ENCODE measurements around the gene TGFB2. TPM values are rescaled to one million over a fixed set of nuclear protein-coding genes. Genes with fewer than 3 reads are reported as not detected.

TGFB2 gene
- polyA plus RNA-seq, 2 of the 4 experiments (the other 2 are of a cell fraction), result 29.7 to 65.8 TPM

GRCh38 chr1:218323568-218324225, 21.4 kb upstream of the TGFB2 start:
- ATAC-seq (no peak; a peak in 1 of 6 replicates), DNase-seq (ENCODE audit: low read depth in 1 of 2, low spot score in 1 of 2) (no peak), FAIRE-seq (no peak)
- Histone ChIP-seq H3K4me2 (no peak overlapping the region), H3K9me3 (no peaks in the 10 kb centered on the region), H3K4me3 (no peak overlapping the region), H3K4me1 (no peaks in the 10 kb centered on the region), H3K27ac (no peak overlapping the region)
- 95% methylated on average over 19 of the region's 21 CpGs for WGBS (ENCODE audit: missing lambda C conversion rate)
- CTCF ChIA-PET, result interaction anchor here (1.8 kb wide), 1 partner anchor 1489 kb away, joined by 6 read pairs; no protein-coding TSS in a partner anchor
- no peak for TF ChIP-seq CEBPB (IDR thresholded peaks at IDR 0.05)
- no peak for TF ChIP-seq JUN (IDR thresholded peaks at IDR 0.05)
- TF ChIP-seq HOXB13 (CRISPR knock-in tag; IDR thresholded peaks at IDR 0.05; ENCODE audit: low read depth), result no peak
- TF ChIP-seq GATA3 (IDR thresholded peaks at IDR 0.05; ENCODE audit: borderline replicate concordance), result no peak
- no peak for TF ChIP-seq TFCP2L1 (CRISPR knock-in tag; IDR thresholded peaks at IDR 0.05)
- TF ChIP-seq, protein P1, sequence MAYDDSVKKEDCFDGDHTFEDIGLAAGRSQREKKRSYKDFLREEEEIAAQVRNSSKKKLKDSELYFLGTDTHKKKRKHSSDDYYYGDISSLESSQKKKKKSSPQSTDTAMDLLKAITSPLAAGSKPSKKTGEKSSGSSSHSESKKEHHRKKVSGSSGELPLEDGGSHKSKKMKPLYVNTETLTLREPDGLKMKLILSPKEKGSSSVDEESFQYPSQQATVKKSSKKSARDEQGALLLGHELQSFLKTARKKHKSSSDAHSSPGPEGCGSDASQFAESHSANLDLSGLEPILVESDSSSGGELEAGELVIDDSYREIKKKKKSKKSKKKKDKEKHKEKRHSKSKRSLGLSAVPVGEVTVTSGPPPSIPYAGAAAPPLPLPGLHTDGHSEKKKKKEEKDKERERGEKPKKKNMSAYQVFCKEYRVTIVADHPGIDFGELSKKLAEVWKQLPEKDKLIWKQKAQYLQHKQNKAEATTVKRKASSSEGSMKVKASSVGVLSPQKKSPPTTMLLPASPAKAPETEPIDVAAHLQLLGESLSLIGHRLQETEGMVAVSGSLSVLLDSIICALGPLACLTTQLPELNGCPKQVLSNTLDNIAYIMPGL (CRISPR knock-in tag; IDR thresholded peaks at IDR 0.05; ENCODE audit: borderline replicate concordance), result no peak
- no peak for TF ChIP-seq ZNF302 (CRISPR knock-in tag; IDR thresholded peaks at IDR 0.05)
- TF ChIP-seq SMC3 (IDR thresholded peaks at IDR 0.05), result no peak
- TF ChIP-seq REST (IDR thresholded peaks at IDR 0.05), result no peak
- no peak for TF ChIP-seq ATOH8 (CRISPR knock-in tag; IDR thresholded peaks at IDR 0.05; ENCODE audit: low read depth)
- no peak for TF ChIP-seq POLR2A (IDR thresholded peaks at IDR 0.05; ENCODE audit: low read length)
- no peak for TF ChIP-seq RAD21 (conservative IDR thresholded peaks at IDR 0.05 in 1 of 2, IDR thresholded peaks at IDR 0.05 in 1 of 2)
- no peak for TF ChIP-seq CHD2 (IDR thresholded peaks at IDR 0.05; ENCODE audit: low read length, partially characterized antibody)
- TF ChIP-seq CBX8 (IDR thresholded peaks at IDR 0.05), result no peak
- no peak for TF ChIP-seq MAZ (IDR thresholded peaks at IDR 0.05; ENCODE audit: borderline replicate concordance, low read depth, low read length)
- no peak for TF ChIP-seq BHLHE40 (IDR thresholded peaks at IDR 0.05; ENCODE audit: low read depth, low read length)
- POLR2A ChIA-PET, result no interaction called here

DNA sequence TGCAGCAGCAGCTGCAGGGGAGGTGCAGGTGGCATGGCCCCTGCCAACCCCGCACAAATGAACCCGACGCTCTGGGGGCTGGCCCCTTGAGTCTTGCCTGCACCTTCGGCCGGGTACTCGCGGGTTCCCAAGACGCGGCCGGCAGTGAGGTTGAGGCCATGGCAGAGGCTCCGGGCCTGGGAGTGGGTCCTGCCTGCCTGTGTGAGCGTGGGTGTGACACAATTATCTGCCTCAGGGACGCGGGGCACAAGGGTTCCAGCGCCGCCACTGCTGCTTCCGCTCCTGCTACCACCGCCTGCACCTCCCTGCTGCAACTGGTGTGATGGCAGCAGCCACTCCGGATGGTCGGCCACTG, 20.9 kb upstream of the TGFB2 start:
- POLR2A ChIA-PET, result no interaction called here
- FAIRE-seq (no peak), ATAC-seq (peak in 1 of 2 experiments; percentile 13; a peak in 1 of 6 replicates), DNase-seq (ENCODE audit: low read depth in 1 of 2, low spot score in 1 of 2) (no peak)
- CTCF ChIA-PET, result no interaction called here
- TF ChIP-seq CHD4 (IDR thresholded peaks at IDR 0.05; ENCODE audit: borderline replicate concordance) (no peak), FOXS1 (CRISPR knock-in tag; IDR thresholded peaks at IDR 0.05) (no peak)
- Histone ChIP-seq H3K27ac (no peak overlapping the region), H3K9me3 (no peaks in the 10 kb centered on the region), H3K4me3 (no peak overlapping the region), H3K4me2 (no peak overlapping the region), H3K4me1 (no peaks in the 10 kb centered on the region)
- WGBS (ENCODE audit: missing lambda C conversion rate), result 96% methylated on average over 18 of the region's 20 CpGs
